ENCODE results near the gene PALD1. TPM values are rescaled to one million over a fixed set of nuclear protein-coding genes. Genes with fewer than 3 reads are reported as not detected.

Gene PALD1
- total RNA-seq, 4 donors from 2014 or later: 5.4 to 10.9 (median 9.2) TPM

GRCh38 chr10:70462349-70462984 lies 16.1 kb upstream of the PALD1 start:
- no peak overlapping the region for H3K4me3 ChIP-seq
- peak overlapping the region in 2 of 4 donors; percentile 19 to 42 for H3K27ac ChIP-seq
- H3K36me3 ChIP-seq: no peaks in the 10 kb centered on the region
- peaks cover 0 to 49% (median 20%) of the 10 kb centered on the region in 4 donors for H3K4me1 ChIP-seq
- no peaks in the 10 kb centered on the region for H3K27me3 ChIP-seq
- peak; percentile 38 to 43 for DNase-seq (ENCODE audit: low spot score in 2 of 2)
- TF ChIP-seq EP300 (IDR thresholded peaks at IDR 0.05): peak in 1 of 2 donors; percentile 28
- TF ChIP-seq POLR2A (IDR thresholded peaks at IDR 0.05): no peak
- TF ChIP-seq CTCF (IDR thresholded peaks at IDR 0.05): no peak
- WGBS, 2 donors: 18 to 41% methylated on average over 1 to 3 of the region's 4 CpGs
- no peaks in the 10 kb centered on the region for H3K9me3 ChIP-seq

- H3K4me3 ChIP-seq: no peak overlapping the region
- H3K9me3 ChIP-seq: no peaks in the 10 kb centered on the region
- no peak for DNase-seq (ENCODE audit: low spot score in 2 of 2)
- WGBS, 2 donors: 92 to 94% methylated on average over 4 of the region's 4 CpGs
- TF ChIP-seq EP300 (IDR thresholded peaks at IDR 0.05): no peak
- no peak overlapping the region for H3K27ac ChIP-seq
- H3K4me1 ChIP-seq: peaks cover 0 to 27% (median 6%) of the 10 kb centered on the region in 4 donors
- H3K36me3 ChIP-seq: no peaks in the 10 kb centered on the region
- no peaks in the 10 kb centered on the region for H3K27me3 ChIP-seq
These were observed 13.3 kb upstream of the PALD1 start for GRCh38 chr10:70465278-70465677.

- Histone ChIP-seq H3K4me1 (peaks cover 0 to 27% (median 6%) of the 10 kb centered on the region in 4 donors), H3K9me3 (no peaks in the 10 kb centered on the region), H3K27me3 (no peaks in the 10 kb centered on the region), H3K36me3 (no peaks in the 10 kb centered on the region), H3K4me3 (no peak overlapping the region), H3K27ac (no peak overlapping the region)
- TF ChIP-seq POLR2A (IDR thresholded peaks at IDR 0.05): no peak
- DNase-seq (ENCODE audit: low spot score in 2 of 2): no peak
- WGBS, 2 donors: 86 to 88% methylated on average over 2 of the region's 2 CpGs
These were observed 12.7 kb upstream of the PALD1 start for GRCh38 chr10:70465832-70466231.

GRCh38 chr10:70466951-70467350 lies 11.6 kb upstream of the PALD1 start:
- Histone ChIP-seq H3K36me3 (no peaks in the 10 kb centered on the region), H3K4me3 (no peak overlapping the region), H3K4me1 (peaks cover 0 to 17% (median 6%) of the 10 kb centered on the region in 4 donors), H3K27ac (no peak overlapping the region), H3K9me3 (no peaks in the 10 kb centered on the region), H3K27me3 (no peaks in the 10 kb centered on the region)
- DNase-seq (ENCODE audit: low spot score in 2 of 2): no peak
- TF ChIP-seq EP300 (IDR thresholded peaks at IDR 0.05) (no peak), CTCF (IDR thresholded peaks at IDR 0.05) (no peak), POLR2A (IDR thresholded peaks at IDR 0.05) (no peak)
- WGBS, 2 donors: 87 to 100% methylated on average over 3 of the region's 3 CpGs

- no peak for DNase-seq (ENCODE audit: low spot score in 2 of 2)
- no peak overlapping the region for H3K27ac ChIP-seq
- H3K4me3 ChIP-seq: no peak overlapping the region
- TF ChIP-seq CTCF (IDR thresholded peaks at IDR 0.05) (no peak), POLR2A (IDR thresholded peaks at IDR 0.05) (no peak), EP300 (IDR thresholded peaks at IDR 0.05) (no peak)
- whole genome bisulfite sequencing, 2 donors: 74 to 88% methylated on average over 6 to 7 of the region's 8 CpGs
- no peaks in the 10 kb centered on the region for H3K27me3 ChIP-seq
- no peaks in the 10 kb centered on the region for H3K36me3 ChIP-seq
- H3K4me1 ChIP-seq: peaks cover 0 to 4% (median 3%) of the 10 kb centered on the region in 4 donors
- H3K9me3 ChIP-seq: no peaks in the 10 kb centered on the region
These were observed 5.6 kb upstream of the PALD1 start for GRCh38 chr10:70472799-70473454.

GRCh38 chr10:70474780-70475179 lies 3.8 kb upstream of the PALD1 start:
- 94 to 98% methylated on average over 2 of the region's 2 CpGs for WGBS, 2 donors
- H3K27me3 ChIP-seq: no peaks in the 10 kb centered on the region
- H3K36me3 ChIP-seq: no peaks in the 10 kb centered on the region

More at GRCh38 chr10:70474780-70475179, 3.8 kb upstream of the PALD1 start:
- no peak overlapping the region for H3K4me3 ChIP-seq
- TF ChIP-seq POLR2A (IDR thresholded peaks at IDR 0.05): no peak
- TF ChIP-seq EP300 (IDR thresholded peaks at IDR 0.05): no peak
- no peak for TF ChIP-seq CTCF (IDR thresholded peaks at IDR 0.05)
- no peak overlapping the region for H3K27ac ChIP-seq
- no peak for DNase-seq (ENCODE audit: low spot score in 2 of 2)
- no peaks in the 10 kb centered on the region for H3K9me3 ChIP-seq
- H3K4me1 ChIP-seq: peaks cover 0 to 21% (median 10%) of the 10 kb centered on the region in 4 donors

Data from tibial nerve (tissue), 4 donors.